GM19025 (cell line): Measurements from ENCODE around the gene UBE2G2.
A peak's percentile ranks its signal among the peaks of the same experiment; 100 is the strongest.

Experiments used
- ATAC-seq: cut with Tn5 transposase; IDR thresholded peaks from one replicate; pipeline ENCODE4 v1.9.1; 2021; ENCODE audit warnings: mild to moderate bottlenecking, low read depth, moderate library complexity; ENCODE audit not compliant: unreplicated experiment

The UBE2G2 gene

DNA sequence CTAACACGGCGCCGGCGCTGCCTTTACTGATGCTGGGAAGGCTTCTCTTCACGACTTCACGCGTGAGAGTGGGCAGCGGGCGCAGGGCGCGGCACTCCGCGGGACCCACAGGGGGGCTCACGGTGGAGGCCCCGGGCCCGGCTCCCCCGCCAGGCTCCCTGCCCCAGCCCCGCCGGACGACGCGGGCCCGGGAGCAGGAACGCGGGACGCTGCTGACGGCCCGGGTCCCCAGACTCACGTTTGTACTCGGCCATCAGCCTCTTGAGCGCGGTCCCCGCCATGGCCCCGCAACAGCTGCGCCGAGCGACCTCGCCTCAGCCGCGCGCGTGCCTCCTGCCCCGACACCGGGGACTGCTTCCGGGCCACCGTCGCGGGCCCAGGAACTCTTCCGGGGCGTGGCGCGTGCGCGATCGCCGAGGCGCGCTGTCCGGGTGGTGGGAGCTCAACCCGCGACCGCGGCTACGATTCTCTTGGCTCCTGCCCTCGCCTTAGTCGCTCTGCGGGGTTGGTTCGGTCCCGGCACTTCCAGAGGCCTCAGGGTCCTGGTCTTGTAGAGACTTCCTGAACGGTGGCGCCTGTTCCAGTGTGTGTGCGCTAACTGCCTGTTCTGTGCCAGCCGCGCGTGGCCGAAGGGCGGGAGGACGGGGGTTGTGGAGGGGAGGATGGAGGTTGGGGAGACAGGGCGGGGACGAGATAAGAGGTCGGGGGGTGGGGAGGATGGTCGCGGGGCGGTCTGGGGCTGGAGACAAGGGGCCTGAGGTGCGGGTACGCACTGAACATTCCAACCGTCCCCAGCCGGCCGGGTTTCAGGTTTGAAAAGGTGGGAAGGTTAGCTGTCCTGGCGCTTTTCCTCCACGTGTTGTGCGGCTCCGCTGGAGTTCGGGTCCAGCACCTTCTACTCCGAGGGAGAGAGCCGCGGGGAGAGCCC lies at the start of gene UBE2G2:
Gene UBE2G2, minus strand, starts transcription at position 353 of the 928 bp plus-strand sequence. Its CDS starts 72 bp downstream, at position 281.
- peak; percentile 85 for ATAC-seq

DNA sequence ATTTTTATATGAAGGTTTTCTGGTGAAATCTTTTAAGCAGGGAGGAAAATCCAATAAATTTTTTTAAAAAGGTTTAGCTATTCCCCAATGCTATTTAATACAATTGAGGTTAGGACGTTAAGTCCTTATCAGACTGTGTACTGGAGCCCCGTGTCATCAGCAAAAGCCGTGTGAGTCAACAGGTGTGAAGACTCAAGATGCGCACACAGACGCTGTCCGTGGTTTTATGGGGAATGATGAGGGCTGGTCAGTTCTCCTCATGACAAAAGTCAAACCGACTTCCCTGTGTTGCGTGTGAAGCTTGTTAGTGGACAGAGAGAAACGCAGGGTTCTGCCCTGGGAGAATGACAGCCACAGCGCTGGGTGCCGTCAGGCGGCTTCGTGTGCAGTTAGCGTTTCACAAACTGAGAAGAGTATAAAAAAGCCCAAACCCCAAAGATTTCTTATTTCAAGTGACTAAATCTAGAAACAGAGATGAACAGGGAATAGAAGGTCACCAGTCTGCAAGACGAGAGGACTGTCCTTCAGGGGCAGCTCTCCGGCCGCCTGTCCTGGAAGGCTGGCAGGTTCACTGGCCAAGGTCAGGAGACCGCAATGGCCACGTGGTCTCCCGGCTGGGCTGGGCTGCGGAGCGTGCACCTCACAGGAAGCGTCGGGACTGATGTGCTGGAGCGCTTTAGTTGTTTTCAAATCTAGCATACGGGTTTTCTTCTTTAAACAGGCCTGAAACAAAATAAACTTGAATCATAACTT lies 49.5 kb upstream of the UBE2G2 start:
- ATAC-seq = no peak

GRCh38 chr21:44850208-44850800 lies 48.7 kb upstream of the UBE2G2 start:
- no peak for ATAC-seq

- ATAC-seq = no peak
Observed at GRCh38 chr21:44849616-44850130, 48.1 kb upstream of the UBE2G2 start.

DNA sequence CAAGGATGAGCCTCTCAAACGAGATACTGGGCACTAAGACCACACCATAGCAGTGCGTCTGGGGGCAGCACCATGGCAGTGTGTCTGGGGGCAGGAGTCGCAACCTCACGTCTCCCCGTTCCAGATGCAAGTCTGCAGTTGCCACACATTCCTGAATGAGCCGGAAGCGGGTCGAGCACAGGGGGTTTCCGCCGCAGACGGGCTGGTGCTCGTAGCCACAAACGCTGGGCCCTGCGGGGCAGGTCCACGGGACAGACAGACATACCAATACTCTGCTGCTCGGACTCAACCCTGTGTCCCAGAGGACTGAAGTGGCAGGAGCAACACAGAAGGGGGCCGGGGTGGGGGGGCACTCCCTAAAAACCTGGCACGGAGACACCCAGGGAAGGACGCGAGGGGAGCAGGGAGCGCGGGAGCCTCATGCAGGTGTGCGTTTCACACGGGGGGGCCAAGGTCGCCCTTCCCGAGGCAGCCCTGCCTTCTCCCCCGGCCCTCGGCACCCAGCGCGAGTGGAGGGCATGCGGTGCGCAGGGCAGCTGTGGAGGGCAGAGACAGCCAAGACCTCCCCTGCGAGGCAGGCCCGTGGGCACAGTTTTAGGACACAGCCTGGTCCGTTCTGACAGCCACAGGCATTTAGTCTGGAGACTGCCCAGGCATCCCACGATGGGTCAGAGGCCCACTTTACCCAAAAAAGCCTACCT lies 47.4 kb upstream of the UBE2G2 start:
- ATAC-seq = no peak

DNA sequence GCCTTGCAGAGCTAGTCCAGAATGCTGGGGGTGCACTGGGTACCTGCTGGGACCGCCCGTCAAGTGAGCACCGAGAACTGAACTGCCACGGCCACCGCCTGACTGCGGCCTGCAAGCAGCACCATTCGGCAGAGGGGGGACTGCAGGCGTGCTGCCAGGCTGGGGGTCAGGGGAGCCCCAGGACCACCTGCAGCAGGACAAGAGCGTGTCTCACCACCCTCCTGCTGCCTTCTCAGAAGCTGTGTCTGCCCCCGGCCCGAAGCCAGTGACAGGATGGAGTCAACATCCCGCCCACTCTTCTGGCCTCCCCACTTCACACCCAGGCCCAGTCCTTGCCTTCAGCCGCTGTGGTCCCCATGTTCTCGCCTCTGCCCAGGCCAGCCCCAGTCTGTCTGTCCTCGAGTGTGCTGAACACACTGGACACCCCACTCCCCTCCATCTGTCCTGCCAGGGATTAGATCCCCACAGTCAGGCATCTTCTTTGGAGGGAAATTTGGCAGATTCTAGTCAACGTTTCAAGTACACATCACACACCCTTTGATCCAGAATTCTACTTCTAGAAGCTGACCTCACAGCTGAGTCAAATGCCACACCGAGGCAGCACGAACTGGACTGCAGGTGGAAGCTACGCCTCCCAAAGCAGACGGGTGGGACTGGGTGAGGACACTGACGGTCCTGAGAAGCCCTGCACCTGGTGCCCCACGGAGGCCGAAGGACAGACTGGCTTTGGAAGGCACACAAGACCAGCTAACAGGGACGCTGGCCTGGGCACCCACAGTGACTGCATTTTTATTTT lies 45.8 kb upstream of the UBE2G2 start:
- no peak for ATAC-seq

- no peak for ATAC-seq
Observed at GRCh38 chr21:44846485-44847260, 45.1 kb upstream of the UBE2G2 start.

DNA sequence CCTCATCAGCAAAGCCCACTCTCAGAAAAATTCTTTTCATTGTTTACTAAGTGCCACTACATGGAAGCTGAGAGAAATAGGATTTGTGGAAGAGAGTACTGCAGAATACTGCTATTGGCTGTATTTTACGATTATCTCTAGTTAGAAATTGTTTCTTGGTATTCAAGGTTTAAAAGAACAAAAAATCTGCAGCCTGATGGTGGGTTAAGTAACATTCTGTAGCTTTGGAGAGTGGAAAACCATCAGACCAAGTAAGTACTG lies 44.5 kb upstream of the UBE2G2 start:
- no peak for ATAC-seq

GRCh38 chr21:44845418-44846223 lies 44.0 kb upstream of the UBE2G2 start:
- ATAC-seq = no peak

DNA sequence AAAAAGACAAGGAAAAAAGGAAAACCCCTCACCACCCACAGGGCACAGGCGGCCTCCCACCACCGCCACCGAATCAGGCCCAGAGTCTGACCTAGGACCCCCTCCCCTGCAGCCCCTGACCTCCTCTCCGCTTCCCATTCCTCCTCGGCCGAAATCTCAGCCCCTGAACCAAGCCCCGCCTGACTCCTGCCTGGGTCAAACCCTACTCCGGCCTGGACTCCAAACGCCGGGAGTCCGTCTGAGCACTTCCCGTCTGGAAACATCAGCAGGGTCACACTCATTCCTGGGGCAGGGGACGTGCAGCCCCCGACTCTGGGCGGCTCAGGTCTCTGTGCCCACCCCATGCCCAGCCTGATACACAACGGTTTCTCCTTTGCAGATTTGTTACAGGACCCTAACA lies 42.6 kb upstream of the UBE2G2 start:
- ATAC-seq = no peak

DNA sequence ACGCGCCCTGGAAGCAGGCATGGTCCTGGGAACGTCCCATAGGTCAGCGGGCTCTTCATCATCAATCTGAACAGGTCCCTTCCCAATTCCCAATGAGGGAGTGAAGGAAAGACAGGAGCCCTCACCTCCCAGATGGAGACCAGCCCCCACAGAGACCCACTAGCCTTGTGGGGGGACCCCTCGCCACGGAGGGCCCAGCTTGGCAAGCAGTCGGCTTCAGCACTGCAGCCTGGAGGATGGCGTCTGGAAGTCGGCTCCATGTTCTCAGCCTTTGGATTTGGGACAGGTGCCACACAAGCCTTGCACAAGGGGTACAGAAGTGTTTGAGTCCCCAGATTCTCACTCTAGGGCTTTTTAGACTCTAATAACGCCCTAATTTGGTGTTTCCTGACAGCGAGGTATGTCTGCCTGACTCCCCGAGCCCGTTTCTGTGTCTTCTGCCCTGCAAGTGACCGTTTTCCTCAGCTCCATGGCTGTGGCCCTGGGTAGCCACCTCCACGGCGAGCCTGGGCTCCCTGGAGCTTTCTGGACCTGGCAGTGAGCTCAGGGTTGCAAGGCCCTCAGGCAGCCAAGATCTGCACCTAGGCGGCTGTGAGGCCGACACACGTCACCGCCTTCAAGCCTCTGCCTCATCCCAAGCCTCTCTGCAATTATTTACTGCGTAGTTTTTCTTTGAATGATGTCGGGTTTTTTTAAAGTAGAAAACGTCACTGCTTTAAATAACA lies 41.3 kb upstream of the UBE2G2 start:
- no peak for ATAC-seq

DNA sequence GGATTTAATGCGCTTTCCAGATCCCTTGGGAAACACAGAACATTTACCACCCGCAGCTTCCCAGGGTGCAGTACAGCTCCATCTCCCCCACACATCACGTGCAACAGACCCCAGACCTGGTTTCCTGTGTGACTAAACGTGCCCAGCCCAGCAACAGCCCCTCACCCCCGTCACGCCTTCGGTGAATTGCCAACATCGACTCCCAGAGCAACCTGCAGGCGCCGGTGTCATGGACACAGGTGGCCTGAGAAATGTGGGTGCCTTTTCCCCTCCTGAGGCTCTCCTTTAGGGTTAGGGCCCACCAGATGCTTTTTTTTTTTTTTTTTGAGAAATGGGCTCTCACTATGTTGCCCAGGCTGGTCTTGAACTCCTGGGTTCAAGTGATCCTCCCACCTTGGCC lies 40.5 kb upstream of the UBE2G2 start:
- no peak for ATAC-seq

- ATAC-seq = no peak
Observed at GRCh38 chr21:44840771-44841170, 39.2 kb upstream of the UBE2G2 start.

- ATAC-seq = no peak
Observed at GRCh38 chr21:44838951-44839350, 37.3 kb upstream of the UBE2G2 start.

- no peak for ATAC-seq
Observed at GRCh38 chr21:44838039-44838895, 36.6 kb upstream of the UBE2G2 start.

GRCh38 chr21:44837537-44837936 lies 35.9 kb upstream of the UBE2G2 start:
- ATAC-seq = no peak
